Ishikawa (cell line): ENCODE results near the gene PRKN.

Source experiments
- CEBPB ChIP-seq: IDR thresholded peaks from 2 replicates; pipeline ENCODE4 v1.6.1; 2012
- CREB1 ChIP-seq: IDR thresholded peaks from 2 replicates; pipeline ENCODE4 v1.6.1; 2012; ENCODE audit warnings: low read depth
- EGR1 ChIP-seq: IDR thresholded peaks from 2 replicates; pipeline ENCODE4 v1.6.1; 2012
- EP300 ChIP-seq: IDR thresholded peaks from 2 replicates; pipeline ENCODE4 v1.6.1; 2012; ENCODE audit warnings: borderline replicate concordance
- FOXM1 ChIP-seq: IDR thresholded peaks from 2 replicates; pipeline ENCODE4 v1.6.1; 2012; ENCODE audit warnings: low read depth, borderline replicate concordance
- NFIC ChIP-seq: IDR thresholded peaks from 2 replicates; pipeline ENCODE4 v1.6.1; 2012
- RAD21 ChIP-seq: IDR thresholded peaks from 2 replicates; pipeline ENCODE4 v1.6.1; 2012; ENCODE audit warnings: low read depth
- REST ChIP-seq: IDR thresholded peaks from 2 replicates; pipeline ENCODE4 v1.6.1; 2012; ENCODE audit warnings: low read depth, mild to moderate bottlenecking
- TAF1 ChIP-seq: IDR thresholded peaks from 2 replicates; pipeline ENCODE4 v1.6.1; 2012; ENCODE audit warnings: low read depth, mild to moderate bottlenecking
- TCF12 ChIP-seq: IDR thresholded peaks from 2 replicates; pipeline ENCODE4 v1.6.1; 2012; ENCODE audit warnings: low read depth
- TEAD4 ChIP-seq: IDR thresholded peaks from 2 replicates; pipeline ENCODE4 v1.6.1; 2012
- USF1 ChIP-seq: IDR thresholded peaks from 2 replicates; pipeline ENCODE4 v1.6.1; 2012
- YY1 ChIP-seq: IDR thresholded peaks from 2 replicates; pipeline ENCODE4 v1.6.1; 2012; ENCODE audit warnings: low read depth
- ZBTB7A ChIP-seq: IDR thresholded peaks from 2 replicates; pipeline ENCODE4 v1.6.1; 2012; ENCODE audit warnings: low read depth
- TF ChIP-seq, protein P1 (sequence below): IDR thresholded peaks from 2 replicates; pipeline ENCODE4 v1.6.1; 2012

PRKN gene

DNA sequence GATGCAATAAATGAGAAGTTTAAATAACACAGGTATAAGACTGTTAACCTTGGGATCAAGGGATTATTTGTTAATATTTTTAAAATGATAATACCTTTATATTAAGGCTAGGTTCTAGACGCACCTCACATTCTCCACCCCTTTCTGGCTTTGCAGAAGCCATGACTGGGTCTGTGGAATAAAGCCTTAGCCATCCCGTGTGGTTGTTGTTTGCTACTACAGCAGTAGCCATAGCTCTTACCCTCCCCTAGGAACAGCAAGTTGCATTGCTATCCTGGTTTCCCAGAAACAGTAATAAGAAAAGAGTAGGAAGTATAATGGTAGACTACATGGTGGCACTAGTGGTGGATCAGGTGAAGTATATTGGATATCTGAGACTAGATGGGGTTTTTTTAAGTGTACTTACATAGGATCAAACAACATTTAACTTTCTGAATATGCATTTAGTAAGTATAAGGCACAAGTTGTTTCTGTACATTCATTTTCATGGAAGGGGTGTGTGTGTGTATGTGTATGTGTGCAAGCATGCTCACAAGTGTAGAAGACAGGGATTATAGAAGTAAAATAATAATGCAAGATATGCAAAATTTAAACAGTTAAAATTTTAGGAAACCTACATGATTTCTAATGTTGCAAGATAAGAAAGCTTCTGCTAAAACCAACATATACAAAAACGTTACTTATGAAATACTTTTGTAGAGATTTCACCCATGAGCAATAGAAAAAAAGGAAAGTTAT is 384.2 kb downstream of the PRKN start:
- TF ChIP-seq EP300 (no peak), CEBPB (no peak), YY1 (no peak), TEAD4 (no peak), EGR1 (no peak), REST (no peak)

DNA sequence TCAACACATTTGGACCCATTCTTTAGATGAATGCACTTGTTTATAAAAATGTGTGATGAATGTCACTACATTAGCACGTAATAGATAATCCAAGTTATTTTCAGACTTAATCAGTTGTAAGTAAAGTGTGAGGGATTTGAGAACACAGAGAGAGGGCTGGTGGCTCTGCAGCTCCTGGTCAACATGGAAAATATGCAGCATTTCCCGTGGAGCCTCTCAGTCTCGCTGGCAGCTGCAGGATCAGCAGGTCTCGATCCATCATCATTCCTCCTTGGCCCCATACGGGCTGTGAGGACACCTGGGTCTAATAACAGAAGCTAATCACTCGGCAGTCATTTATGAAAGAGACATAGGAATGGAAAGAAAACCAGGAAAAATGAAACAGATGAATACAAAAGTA is 390.2 kb downstream of the PRKN start:
- TF ChIP-seq TEAD4 (no peak), FOXM1 (no peak)

DNA sequence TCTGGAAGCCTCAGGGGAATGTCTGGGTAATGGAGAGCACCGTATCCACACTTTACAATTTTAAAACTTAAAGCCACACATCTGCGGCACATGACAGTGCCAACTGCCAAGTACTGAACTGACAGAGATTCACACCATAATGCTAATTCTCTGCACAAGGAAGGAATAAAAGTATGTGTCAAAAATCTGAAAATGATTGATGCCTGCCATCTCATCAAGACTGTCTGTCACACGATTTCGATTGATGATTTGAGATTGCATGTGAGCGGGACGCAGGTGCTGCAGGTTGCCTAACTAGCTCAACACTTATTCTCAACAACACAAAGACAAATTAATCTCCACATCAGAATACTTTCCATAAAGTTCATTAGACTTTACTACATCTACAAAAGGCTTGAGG is 391.2 kb downstream of the PRKN start:
- TF ChIP-seq EP300 (no peak), REST (no peak)

- TF ChIP-seq YY1 (no peak), TEAD4 (no peak), EP300 (no peak), EGR1 (no peak)
Observed at GRCh38 chr6:162332365-162332764, 395.2 kb downstream of the PRKN start.

DNA sequence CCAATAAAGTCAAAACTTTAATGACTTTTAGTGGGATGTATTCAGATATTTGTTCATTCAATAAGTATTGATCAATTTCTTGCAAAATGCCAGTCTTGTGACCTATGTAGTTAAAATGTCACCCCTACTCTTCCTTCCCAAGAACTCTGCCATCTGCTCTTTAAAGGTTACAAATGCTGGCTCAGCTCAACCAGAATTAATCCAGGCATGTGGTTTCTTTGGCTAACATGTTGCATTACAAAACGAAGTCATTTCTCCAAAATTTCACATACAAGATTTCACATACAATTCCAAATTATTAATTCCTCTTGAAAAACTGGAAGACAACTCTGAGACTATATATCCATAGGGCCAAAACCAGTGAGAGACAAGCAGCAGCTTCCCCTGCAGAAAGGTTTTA is 395.7 kb downstream of the PRKN start:
- no peak for TF ChIP-seq TAF1
- no peak for TF ChIP-seq YY1
- TF ChIP-seq RAD21, result no peak
- no peak for TF ChIP-seq REST
- TF ChIP-seq CREB1, result no peak
- TF ChIP-seq NFIC, result no peak
- no peak for TF ChIP-seq EGR1
- TF ChIP-seq FOXM1, result no peak
- TF ChIP-seq USF1, result no peak
- TF ChIP-seq CEBPB, result no peak
- TF ChIP-seq TEAD4, result no peak
- TF ChIP-seq, protein P1, sequence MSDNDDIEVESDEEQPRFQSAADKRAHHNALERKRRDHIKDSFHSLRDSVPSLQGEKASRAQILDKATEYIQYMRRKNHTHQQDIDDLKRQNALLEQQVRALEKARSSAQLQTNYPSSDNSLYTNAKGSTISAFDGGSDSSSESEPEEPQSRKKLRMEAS, result no peak
- TF ChIP-seq ZBTB7A, result no peak
- TF ChIP-seq EP300, result no peak
- no peak for TF ChIP-seq TCF12

DNA sequence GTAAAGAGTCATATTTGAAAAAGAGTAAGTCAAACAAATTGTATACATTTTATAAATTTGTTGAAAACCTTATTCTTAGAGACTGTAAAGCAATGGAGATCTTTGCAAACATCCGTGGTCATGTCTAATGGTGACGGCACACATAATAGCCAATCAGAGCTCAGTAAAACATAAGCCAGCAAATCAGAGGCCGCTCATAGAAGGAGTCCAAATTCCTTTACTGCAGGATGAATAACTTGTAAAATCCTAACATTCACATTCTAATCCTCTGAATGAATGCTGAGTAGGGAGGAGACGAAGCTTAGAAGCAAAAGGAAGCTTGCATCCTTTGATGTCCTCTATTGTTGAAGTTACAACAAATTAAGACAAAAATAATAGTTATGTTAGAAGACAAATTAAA is 401.7 kb downstream of the PRKN start:
- TF ChIP-seq YY1 (no peak), TEAD4 (no peak), REST (no peak), CEBPB (no peak), EGR1 (no peak), USF1 (no peak), EP300 (no peak), RAD21 (no peak), FOXM1 (no peak), ZBTB7A (no peak), TAF1 (no peak), NFIC (no peak)
- TF ChIP-seq, protein P1, result no peak
